ENCODE data around the gene MBD5. TPM values are rescaled to one million over a fixed set of nuclear protein-coding genes. Genes with fewer than 3 reads are reported as not detected.

MBD5 gene
- total RNA-seq, 1 donor from 2014 or later, result 59.3 TPM

- H3K9me3 Mint-ChIP-seq (ENCODE audit: unreplicated experiment), result no peaks in the 10 kb centered on the region
- no peaks in the 10 kb centered on the region for H3K27me3 Mint-ChIP-seq (ENCODE audit: unreplicated experiment)
- TF ChIP-seq, protein P1, sequence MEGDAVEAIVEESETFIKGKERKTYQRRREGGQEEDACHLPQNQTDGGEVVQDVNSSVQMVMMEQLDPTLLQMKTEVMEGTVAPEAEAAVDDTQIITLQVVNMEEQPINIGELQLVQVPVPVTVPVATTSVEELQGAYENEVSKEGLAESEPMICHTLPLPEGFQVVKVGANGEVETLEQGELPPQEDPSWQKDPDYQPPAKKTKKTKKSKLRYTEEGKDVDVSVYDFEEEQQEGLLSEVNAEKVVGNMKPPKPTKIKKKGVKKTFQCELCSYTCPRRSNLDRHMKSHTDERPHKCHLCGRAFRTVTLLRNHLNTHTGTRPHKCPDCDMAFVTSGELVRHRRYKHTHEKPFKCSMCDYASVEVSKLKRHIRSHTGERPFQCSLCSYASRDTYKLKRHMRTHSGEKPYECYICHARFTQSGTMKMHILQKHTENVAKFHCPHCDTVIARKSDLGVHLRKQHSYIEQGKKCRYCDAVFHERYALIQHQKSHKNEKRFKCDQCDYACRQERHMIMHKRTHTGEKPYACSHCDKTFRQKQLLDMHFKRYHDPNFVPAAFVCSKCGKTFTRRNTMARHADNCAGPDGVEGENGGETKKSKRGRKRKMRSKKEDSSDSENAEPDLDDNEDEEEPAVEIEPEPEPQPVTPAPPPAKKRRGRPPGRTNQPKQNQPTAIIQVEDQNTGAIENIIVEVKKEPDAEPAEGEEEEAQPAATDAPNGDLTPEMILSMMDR (IDR thresholded peaks at IDR 0.05; ENCODE audit: unreplicated experiment), result no peak
- peaks cover 16% of the 10 kb centered on the region for H3K4me1 Mint-ChIP-seq (ENCODE audit: unreplicated experiment)
- H3K4me3 Mint-ChIP-seq (ENCODE audit: unreplicated experiment), result no peak overlapping the region
- H3K27ac Mint-ChIP-seq (ENCODE audit: unreplicated experiment), result no peak overlapping the region
- DNase-seq (ENCODE audit: low spot score), result no peak
- no peaks in the 10 kb centered on the region for H3K36me3 Mint-ChIP-seq (ENCODE audit: low read depth, unreplicated experiment)
These were observed 496.9 kb downstream of the MBD5 start for GRCh38 chr2:148517822-148518221.

DNA sequence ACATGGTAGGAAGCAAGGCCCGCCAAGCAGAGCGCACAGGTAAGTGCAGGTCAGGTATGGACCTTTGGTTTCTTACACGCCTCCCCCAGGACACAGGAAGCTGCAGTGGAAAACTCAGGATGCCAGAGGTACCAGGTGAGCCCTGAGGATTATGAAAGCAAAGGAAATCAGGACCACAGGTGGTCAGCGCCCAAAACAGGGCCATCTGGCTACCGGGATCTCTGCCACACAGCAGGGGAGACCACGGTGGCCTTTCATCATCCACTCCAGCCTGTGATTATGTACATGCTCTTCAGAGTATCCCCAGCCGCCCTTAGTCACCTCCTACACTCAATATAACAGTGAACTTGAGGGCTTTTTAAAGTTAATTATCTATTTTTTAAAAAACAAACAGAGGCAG lies 498.1 kb downstream of the MBD5 start:
- H3K27ac Mint-ChIP-seq (ENCODE audit: unreplicated experiment), result no peak overlapping the region
- H3K27me3 Mint-ChIP-seq (ENCODE audit: unreplicated experiment), result no peaks in the 10 kb centered on the region
- DNase-seq (ENCODE audit: low spot score), result no peak
- TF ChIP-seq, protein P1 (IDR thresholded peaks at IDR 0.05; ENCODE audit: unreplicated experiment), result no peak
- H3K4me3 Mint-ChIP-seq (ENCODE audit: unreplicated experiment), result no peak overlapping the region
- H3K4me1 Mint-ChIP-seq (ENCODE audit: unreplicated experiment), result peaks cover 16% of the 10 kb centered on the region
- H3K9me3 Mint-ChIP-seq (ENCODE audit: unreplicated experiment), result no peaks in the 10 kb centered on the region
- no peaks in the 10 kb centered on the region for H3K36me3 Mint-ChIP-seq (ENCODE audit: low read depth, unreplicated experiment)

DNA sequence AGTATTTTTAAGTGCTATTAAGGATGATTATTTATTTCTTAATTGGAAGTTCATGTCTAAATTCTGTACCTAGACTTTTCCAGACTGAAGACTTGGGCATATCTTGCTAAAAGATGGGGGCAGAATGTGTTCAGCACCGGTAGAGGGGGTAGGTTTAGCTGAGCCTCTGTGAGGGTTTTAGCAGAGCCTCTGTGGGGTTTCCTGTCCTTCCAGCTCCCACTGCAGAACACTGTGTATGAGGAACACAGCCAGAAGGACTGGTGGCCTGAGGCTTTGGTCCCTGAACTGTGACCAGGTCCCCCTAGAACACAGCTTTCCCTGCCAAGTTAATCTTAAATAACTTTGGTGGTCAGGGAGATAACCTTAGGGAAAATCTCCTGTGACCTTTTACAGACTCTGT lies 500.3 kb downstream of the MBD5 start:
- H3K36me3 Mint-ChIP-seq (ENCODE audit: low read depth, unreplicated experiment), result peaks cover 3% of the 10 kb centered on the region
- peaks cover 16% of the 10 kb centered on the region for H3K4me1 Mint-ChIP-seq (ENCODE audit: unreplicated experiment)
- H3K27me3 Mint-ChIP-seq (ENCODE audit: unreplicated experiment), result peaks cover 1% of the 10 kb centered on the region
- TF ChIP-seq, protein P1 (IDR thresholded peaks at IDR 0.05; ENCODE audit: unreplicated experiment), result no peak
- no peak overlapping the region for H3K27ac Mint-ChIP-seq (ENCODE audit: unreplicated experiment)
- no peak overlapping the region for H3K4me3 Mint-ChIP-seq (ENCODE audit: unreplicated experiment)
- DNase-seq (ENCODE audit: low spot score), result no peak
- no peaks in the 10 kb centered on the region for H3K9me3 Mint-ChIP-seq (ENCODE audit: unreplicated experiment)

- Mint-ChIP-seq H3K4me3 (ENCODE audit: unreplicated experiment) (no peak overlapping the region), H3K36me3 (ENCODE audit: low read depth, unreplicated experiment) (peaks cover 3% of the 10 kb centered on the region), H3K9me3 (ENCODE audit: unreplicated experiment) (no peaks in the 10 kb centered on the region), H3K4me1 (ENCODE audit: unreplicated experiment) (peaks cover 13% of the 10 kb centered on the region), H3K27ac (ENCODE audit: unreplicated experiment) (no peak overlapping the region), H3K27me3 (ENCODE audit: unreplicated experiment) (peaks cover 9% of the 10 kb centered on the region)
- no peak for DNase-seq (ENCODE audit: low spot score)
- TF ChIP-seq, protein P1 (IDR thresholded peaks at IDR 0.05; ENCODE audit: unreplicated experiment), result no peak
These were observed 502.4 kb downstream of the MBD5 start for GRCh38 chr2:148523315-148523714.

GRCh38 chr2:148524519-148524919 lies 503.6 kb downstream of the MBD5 start:
- Mint-ChIP-seq H3K27ac (ENCODE audit: unreplicated experiment) (no peak overlapping the region), H3K4me3 (ENCODE audit: unreplicated experiment) (no peak overlapping the region), H3K9me3 (ENCODE audit: unreplicated experiment) (no peaks in the 10 kb centered on the region), H3K4me1 (ENCODE audit: unreplicated experiment) (peaks cover 11% of the 10 kb centered on the region), H3K27me3 (ENCODE audit: unreplicated experiment) (peaks cover 12% of the 10 kb centered on the region), H3K36me3 (ENCODE audit: low read depth, unreplicated experiment) (peaks cover 3% of the 10 kb centered on the region)
- TF ChIP-seq, protein P1 (IDR thresholded peaks at IDR 0.05; ENCODE audit: unreplicated experiment), result no peak
- DNase-seq (ENCODE audit: low spot score), result no peak
